ENCODE data around the gene NAV2. TPM values are rescaled to one million over a fixed set of nuclear protein-coding genes. Genes with fewer than 3 reads are reported as not detected.

Gene NAV2
- total and polyA plus RNA-seq, 2 experiments from 2014 or later = 26.0 to 45.0 TPM

DNA sequence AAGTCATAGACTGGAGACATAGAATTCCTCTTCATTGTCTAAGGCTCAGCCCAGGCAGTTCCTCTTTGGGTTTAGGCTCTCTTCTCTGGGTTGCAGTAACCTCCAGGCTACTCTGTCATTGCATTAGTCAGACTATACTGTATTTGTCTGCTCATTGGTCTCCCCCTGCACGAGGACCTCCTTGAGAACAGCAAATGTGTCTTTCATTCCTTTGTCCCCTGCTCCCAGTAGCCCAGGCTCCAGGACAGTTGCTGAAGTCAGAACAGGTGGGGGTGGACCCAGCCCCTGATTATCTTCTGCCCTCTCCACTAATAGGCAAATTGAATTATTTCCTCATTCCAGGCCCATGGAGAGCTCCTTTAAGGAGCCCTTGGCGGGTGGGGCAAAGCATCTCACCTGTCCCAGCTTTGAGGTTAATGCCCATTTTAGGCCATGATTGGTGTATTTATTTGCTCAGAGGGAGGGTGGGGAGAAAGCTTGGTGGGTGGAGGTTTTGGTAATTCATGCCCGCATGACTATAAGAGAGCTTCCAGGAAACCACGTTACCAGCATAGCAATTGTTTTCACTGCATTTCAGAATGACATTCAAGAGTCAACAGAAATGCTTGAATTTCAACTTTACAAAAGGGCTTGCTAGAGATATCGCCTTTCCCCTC is 40.9 kb downstream of the NAV2 start:
- H3K4me3 Mint-ChIP-seq = no peak overlapping the region
- Histone ChIP-seq H2AFZ (no peak overlapping the region), H3K36me3 (ENCODE audit: insufficient read depth) (no peaks in the 10 kb centered on the region), H3F3A (replicated peaks; ENCODE audit: low read depth) (no peaks in the 10 kb centered on the region), H3K9me2 (ENCODE audit: insufficient read depth) (peaks cover 21% of the 10 kb centered on the region), H3K79me2 (replicated peaks; ENCODE audit: insufficient read depth) (no peaks in the 10 kb centered on the region), H4K20me1 (replicated peaks; ENCODE audit: insufficient read depth) (no peaks in the 10 kb centered on the region; the same call in 1 of the 2 replicates), H3K27ac (ENCODE audit: low read depth) (peak overlapping the region; percentile 88; the same call in 1 of the 2 replicates), H3K4me2 (peak overlapping the region; percentile 22; the same call in 1 of the 2 replicates), H3K4me3 (no peak overlapping the region), H3K27me3 (ENCODE audit: insufficient read depth) (no peaks in the 10 kb centered on the region), H3K4me1 (ENCODE audit: insufficient read depth) (peaks cover 37% of the 10 kb centered on the region)
- H3K9me3 Mint-ChIP-seq = no peaks in the 10 kb centered on the region
- ATAC-seq (peak; percentile 68), DNase-seq (ENCODE audit: low spot score) (peak; percentile 41)
- peaks cover 2% of the 10 kb centered on the region for H3K27me3 Mint-ChIP-seq (ENCODE audit: insufficient read depth, low read depth, poor library complexity)
- no peak for TF ChIP-seq ZNF331 (CRISPR knock-in tag; IDR thresholded peaks at IDR 0.05; ENCODE audit: low read depth)
- TF ChIP-seq, protein P1, sequence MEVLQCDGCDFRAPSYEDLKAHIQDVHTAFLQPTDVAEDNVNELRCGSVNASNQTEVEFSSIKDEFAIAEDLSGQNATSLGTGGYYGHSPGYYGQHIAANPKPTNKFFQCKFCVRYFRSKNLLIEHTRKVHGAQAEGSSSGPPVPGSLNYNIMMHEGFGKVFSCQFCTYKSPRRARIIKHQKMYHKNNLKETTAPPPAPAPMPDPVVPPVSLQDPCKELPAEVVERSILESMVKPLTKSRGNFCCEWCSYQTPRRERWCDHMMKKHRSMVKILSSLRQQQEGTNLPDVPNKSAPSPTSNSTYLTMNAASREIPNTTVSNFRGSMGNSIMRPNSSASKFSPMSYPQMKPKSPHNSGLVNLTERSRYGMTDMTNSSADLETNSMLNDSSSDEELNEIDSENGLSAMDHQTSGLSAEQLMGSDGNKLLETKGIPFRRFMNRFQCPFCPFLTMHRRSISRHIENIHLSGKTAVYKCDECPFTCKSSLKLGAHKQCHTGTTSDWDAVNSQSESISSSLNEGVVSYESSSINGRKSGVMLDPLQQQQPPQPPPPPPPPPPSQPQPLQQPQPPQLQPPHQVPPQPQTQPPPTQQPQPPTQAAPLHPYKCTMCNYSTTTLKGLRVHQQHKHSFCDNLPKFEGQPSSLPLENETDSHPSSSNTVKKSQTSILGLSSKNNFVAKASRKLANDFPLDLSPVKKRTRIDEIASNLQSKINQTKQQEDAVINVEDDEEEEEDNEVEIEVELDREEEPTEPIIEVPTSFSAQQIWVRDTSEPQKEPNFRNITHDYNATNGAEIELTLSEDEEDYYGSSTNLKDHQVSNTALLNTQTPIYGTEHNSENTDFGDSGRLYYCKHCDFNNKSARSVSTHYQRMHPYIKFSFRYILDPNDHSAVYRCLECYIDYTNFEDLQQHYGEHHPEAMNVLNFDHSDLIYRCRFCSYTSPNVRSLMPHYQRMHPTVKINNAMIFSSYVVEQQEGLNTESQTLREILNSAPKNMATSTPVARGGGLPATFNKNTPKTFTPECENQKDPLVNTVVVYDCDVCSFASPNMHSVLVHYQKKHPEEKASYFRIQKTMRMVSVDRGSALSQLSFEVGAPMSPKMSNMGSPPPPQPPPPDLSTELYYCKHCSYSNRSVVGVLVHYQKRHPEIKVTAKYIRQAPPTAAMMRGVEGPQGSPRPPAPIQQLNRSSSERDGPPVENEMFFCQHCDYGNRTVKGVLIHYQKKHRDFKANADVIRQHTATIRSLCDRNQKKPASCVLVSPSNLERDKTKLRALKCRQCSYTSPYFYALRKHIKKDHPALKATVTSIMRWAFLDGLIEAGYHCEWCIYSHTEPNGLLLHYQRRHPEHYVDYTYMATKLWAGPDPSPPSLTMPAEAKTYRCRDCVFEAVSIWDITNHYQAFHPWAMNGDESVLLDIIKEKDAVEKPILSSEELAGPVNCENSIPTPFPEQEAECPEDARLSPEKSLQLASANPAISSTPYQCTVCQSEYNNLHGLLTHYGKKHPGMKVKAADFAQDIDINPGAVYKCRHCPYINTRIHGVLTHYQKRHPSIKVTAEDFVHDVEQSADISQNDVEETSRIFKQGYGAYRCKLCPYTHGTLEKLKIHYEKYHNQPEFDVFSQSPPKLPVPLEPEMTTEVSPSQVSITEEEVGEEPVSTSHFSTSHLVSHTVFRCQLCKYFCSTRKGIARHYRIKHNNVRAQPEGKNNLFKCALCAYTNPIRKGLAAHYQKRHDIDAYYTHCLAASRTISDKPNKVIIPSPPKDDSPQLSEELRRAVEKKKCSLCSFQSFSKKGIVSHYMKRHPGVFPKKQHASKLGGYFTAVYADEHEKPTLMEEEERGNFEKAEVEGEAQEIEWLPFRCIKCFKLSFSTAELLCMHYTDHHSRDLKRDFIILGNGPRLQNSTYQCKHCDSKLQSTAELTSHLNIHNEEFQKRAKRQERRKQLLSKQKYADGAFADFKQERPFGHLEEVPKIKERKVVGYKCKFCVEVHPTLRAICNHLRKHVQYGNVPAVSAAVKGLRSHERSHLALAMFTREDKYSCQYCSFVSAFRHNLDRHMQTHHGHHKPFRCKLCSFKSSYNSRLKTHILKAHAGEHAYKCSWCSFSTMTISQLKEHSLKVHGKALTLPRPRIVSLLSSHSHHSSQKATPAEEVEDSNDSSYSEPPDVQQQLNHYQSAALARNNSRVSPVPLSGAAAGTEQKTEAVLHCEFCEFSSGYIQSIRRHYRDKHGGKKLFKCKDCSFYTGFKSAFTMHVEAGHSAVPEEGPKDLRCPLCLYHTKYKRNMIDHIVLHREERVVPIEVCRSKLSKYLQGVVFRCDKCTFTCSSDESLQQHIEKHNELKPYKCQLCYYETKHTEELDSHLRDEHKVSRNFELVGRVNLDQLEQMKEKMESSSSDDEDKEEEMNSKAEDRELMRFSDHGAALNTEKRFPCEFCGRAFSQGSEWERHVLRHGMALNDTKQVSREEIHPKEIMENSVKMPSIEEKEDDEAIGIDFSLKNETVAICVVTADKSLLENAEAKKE (CRISPR knock-in tag; IDR thresholded peaks at IDR 0.05) = no peak
- no peak for TF ChIP-seq EZH2phosphoT487 (IDR thresholded peaks at IDR 0.05; ENCODE audit: unreplicated experiment)
- TF ChIP-seq EZH2 (IDR thresholded peaks at IDR 0.05; ENCODE audit: low read depth, unreplicated experiment) = no peak
- TF ChIP-seq, protein P2, sequence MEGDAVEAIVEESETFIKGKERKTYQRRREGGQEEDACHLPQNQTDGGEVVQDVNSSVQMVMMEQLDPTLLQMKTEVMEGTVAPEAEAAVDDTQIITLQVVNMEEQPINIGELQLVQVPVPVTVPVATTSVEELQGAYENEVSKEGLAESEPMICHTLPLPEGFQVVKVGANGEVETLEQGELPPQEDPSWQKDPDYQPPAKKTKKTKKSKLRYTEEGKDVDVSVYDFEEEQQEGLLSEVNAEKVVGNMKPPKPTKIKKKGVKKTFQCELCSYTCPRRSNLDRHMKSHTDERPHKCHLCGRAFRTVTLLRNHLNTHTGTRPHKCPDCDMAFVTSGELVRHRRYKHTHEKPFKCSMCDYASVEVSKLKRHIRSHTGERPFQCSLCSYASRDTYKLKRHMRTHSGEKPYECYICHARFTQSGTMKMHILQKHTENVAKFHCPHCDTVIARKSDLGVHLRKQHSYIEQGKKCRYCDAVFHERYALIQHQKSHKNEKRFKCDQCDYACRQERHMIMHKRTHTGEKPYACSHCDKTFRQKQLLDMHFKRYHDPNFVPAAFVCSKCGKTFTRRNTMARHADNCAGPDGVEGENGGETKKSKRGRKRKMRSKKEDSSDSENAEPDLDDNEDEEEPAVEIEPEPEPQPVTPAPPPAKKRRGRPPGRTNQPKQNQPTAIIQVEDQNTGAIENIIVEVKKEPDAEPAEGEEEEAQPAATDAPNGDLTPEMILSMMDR (conservative IDR thresholded peaks at IDR 0.05; ENCODE audit: low read depth in 2 of 2) = no peak
- TF ChIP-seq STAT1 (IDR thresholded peaks at IDR 0.05; ENCODE audit: unreplicated experiment) = no peak
- TF ChIP-seq ZNF114 (CRISPR knock-in tag; IDR thresholded peaks at IDR 0.05) = no peak
- peak overlapping the region; percentile 54 for H3K27ac Mint-ChIP-seq
- H3K36me3 Mint-ChIP-seq (ENCODE audit: low read depth) = no peaks in the 10 kb centered on the region
- peaks cover 38% of the 10 kb centered on the region for H3K4me1 Mint-ChIP-seq

Data from GM23338 (cell line).